Choroid plexus epithelial cell (primary cell): ENCODE data around the gene EEFSEC.

Source experiments
- DNase-seq: peaks from one replicate; pipeline ENCODE4 v3.0.0-alpha.2; 2010; ENCODE audit warnings: low read depth
- H3K4me3 ChIP-seq: 2 replicates; pipeline ENCODE4 v1.5.1; 2011; ENCODE audit warnings: low read depth, mild to moderate bottlenecking, control low read depth, low read length, moderate library complexity
- CTCF ChIP-seq: conservative IDR thresholded peaks from 2 replicates; pipeline ENCODE4 v1.5.1; 2011; ENCODE audit warnings: low read depth, mild to moderate bottlenecking, control low read depth, inconsistent platforms, low read length, moderate library complexity

Gene EEFSEC

DNA sequence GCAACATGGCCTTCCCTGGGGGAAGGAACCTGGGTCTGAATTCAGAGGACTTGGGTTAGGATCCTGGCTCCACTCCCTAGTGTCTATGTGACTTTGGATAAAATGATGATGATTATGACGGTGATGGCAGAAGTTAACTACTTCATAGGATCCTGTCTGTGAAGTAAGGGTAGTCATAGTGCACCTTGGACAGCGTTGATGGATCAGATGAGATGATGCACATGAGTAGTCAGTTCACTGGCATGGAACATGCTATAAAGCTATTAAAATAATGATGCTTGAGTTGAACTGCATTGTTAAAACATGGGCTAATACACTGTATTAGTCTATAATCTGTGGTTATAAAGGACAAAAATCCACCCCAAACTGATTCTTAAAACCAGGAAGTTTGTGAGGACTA is 62.0 kb downstream of the EEFSEC start:
- no peak for DNase-seq
- no peak for TF ChIP-seq CTCF
- no peak overlapping the region for H3K4me3 ChIP-seq

- no peak for DNase-seq
- TF ChIP-seq CTCF, result no peak
- no peak overlapping the region for H3K4me3 ChIP-seq
These were observed 62.7 kb downstream of the EEFSEC start for GRCh38 chr3:128215800-128216495.

- DNase-seq, result peak; percentile 85
- no peak overlapping the region for H3K4me3 ChIP-seq
- TF ChIP-seq CTCF, result no peak
These were observed 64.6 kb downstream of the EEFSEC start for GRCh38 chr3:128217702-128218547.

GRCh38 chr3:128218548-128219257 is 65.4 kb downstream of the EEFSEC start:
- no peak for TF ChIP-seq CTCF
- no peak overlapping the region for H3K4me3 ChIP-seq
- DNase-seq, result no peak

DNA sequence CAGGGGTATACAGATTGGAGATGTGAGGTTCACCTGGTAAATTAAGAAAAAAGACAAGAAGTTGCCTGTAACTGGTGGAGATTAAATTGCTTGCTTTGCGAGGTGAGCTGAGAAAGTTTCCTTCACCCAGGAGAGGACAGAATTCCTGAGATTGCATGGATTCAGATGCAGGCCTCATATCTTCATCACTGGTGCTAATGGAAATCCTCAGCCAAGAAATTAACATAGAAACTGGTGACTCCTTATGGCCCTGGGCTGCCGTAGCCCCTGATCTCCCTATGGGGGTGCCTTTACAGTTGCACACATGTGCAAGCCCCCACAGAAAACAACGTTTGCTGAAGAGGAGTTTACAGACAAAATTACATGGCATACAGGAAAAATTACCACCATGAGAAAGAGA is 68.0 kb downstream of the EEFSEC start:
- no peak for DNase-seq
- TF ChIP-seq CTCF, result no peak
- H3K4me3 ChIP-seq, result no peak overlapping the region

DNA sequence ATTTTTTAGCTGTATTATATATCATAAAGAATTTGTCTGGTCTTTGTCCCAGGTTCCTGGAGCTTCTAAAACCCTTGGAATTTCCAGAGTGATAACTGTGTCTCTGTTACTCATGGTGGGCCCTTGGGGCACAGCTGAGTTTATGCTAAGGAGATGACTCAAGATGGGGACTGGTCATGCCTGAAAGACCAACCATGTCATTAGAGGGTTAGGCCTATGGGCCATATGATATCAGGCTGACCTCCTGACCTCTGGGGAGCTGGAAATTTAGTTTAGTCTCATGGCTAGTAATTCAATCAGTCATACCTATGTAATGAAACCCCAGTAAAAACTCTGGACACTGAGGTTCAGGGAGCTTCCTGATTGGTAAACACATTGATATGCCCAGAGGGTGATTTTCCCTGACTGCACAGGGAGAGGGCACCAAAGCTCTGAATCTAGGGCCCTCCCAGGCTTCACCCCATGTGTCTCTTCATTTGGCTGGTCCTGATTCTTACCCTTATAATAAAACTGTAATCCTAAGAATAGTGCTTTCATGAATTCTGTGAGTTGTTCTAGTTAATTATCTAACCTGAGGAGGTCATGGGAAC is 69.6 kb downstream of the EEFSEC start:
- TF ChIP-seq CTCF, result no peak
- H3K4me3 ChIP-seq, result no peak overlapping the region
- DNase-seq, result no peak
